Stimulated activated CD8-positive, alpha-beta memory T cell treated with anti-CD3 and anti-CD28 coated beads, Interleukin-7, amount 100 ng/mL, for 48 hours (primary cell): ENCODE measurements around the gene KMT5C.

ENCODE experiments used
- DNase-seq, 2 donors: peaks; one replicate each; pipeline ENCODE4 v3.0.0-alpha.2; 2020; ENCODE audit warnings: low read depth in 1 of 2; ENCODE audit errors: extremely low read depth in 1 of 2

Gene KMT5C

GRCh38 chr19:55365245-55365644, 25.6 kb downstream of the KMT5C start:
- no peak for DNase-seq

- no peak for DNase-seq
These were observed 26.3 kb downstream of the KMT5C start for GRCh38 chr19:55365964-55366363.

GRCh38 chr19:55366790-55367189, 27.1 kb downstream of the KMT5C start:
- no peak for DNase-seq

GRCh38 chr19:55368106-55368505, 28.4 kb downstream of the KMT5C start:
- no peak for DNase-seq

GRCh38 chr19:55368701-55369563, 29.3 kb downstream of the KMT5C start:
- DNase-seq = no peak

- DNase-seq = no peak
These were observed 30.1 kb downstream of the KMT5C start for GRCh38 chr19:55369653-55370304.

- no peak for DNase-seq
These were observed 30.8 kb downstream of the KMT5C start, which contains the start of gene IL11 for GRCh38 chr19:55370305-55370988. TSS of gene IL11 (minus strand) at chr19:55370463. CDS start at chr19:55370310, 153 bp downstream.

GRCh38 chr19:55372316-55373081, 32.8 kb downstream of the KMT5C start:
- DNase-seq = no peak

- no peak for DNase-seq
These were observed 33.8 kb downstream of the KMT5C start for GRCh38 chr19:55373306-55373992.

GRCh38 chr19:55373993-55374757, 34.5 kb downstream of the KMT5C start:
- DNase-seq = no peak

GRCh38 chr19:55376241-55376933, 36.7 kb downstream of the KMT5C start, which contains the start of gene TMEM190:
TSS of gene TMEM190 (plus strand) at chr19:55376826. CDS start at chr19:55376854, 28 bp downstream.
- no peak for DNase-seq

GRCh38 chr19:55377356-55378131, 37.9 kb downstream of the KMT5C start:
- no peak for DNase-seq

GRCh38 chr19:55379174-55379573, 39.5 kb downstream of the KMT5C start:
- DNase-seq = no peak

GRCh38 chr19:55382013-55382412, 42.3 kb downstream of the KMT5C start:
- no peak for DNase-seq

GRCh38 chr19:55382522-55383054, 42.9 kb downstream of the KMT5C start:
- DNase-seq = no peak

GRCh38 chr19:55383279-55384130, 43.8 kb downstream of the KMT5C start:
- DNase-seq = no peak
